SK-N-SH treated with all-trans-retinoic acid at 6 μM for 48 hours (cell line): ENCODE measurements around the gene PTGES.

Experiments
- ATAC-seq: fragments of 200-7000 bp; cut with Tn5 transposase; 3 replicates; pipeline ENCODE4 v1.9.1; 2020; ENCODE audit warnings: mild to moderate bottlenecking, moderate library complexity
- CSDC2 ChIP-seq: fragments of 250-450 bp; sonication (Bioruptor Pico); IDR thresholded peaks from 2 replicates; pipeline ENCODE4 v1.5.0; 2020; ENCODE audit warnings: mild to moderate bottlenecking, moderate library complexity
- CSRNP3 ChIP-seq: fragments of 250-450 bp; sonication (Bioruptor Pico); IDR thresholded peaks from 2 replicates; pipeline ENCODE4 v1.5.1; 2021; ENCODE audit warnings: mild to moderate bottlenecking, moderate library complexity
- ESRRG ChIP-seq: fragments of 250-450 bp; sonication (Bioruptor Pico); IDR thresholded peaks from 2 replicates; pipeline ENCODE4 v1.6.1; 2021; ENCODE audit warnings: mild to moderate bottlenecking
- GLIS3 ChIP-seq: fragments of 250-450 bp; sonication (Bioruptor Pico); IDR thresholded peaks from 2 replicates; pipeline ENCODE4 v1.5.0; 2020; ENCODE audit warnings: mild to moderate bottlenecking, moderate library complexity
- OSR1 ChIP-seq: fragments of 250-450 bp; sonication (Bioruptor Pico); IDR thresholded peaks from 2 replicates; pipeline ENCODE4 v1.8.0; 2022; ENCODE audit warnings: moderate library complexity, mild to moderate bottlenecking, inconsistent platforms
- PPARA ChIP-seq: fragments of 250-450 bp; sonication (Bioruptor Pico); IDR thresholded peaks from 2 replicates; pipeline ENCODE4 v1.5.0; 2020; ENCODE audit warnings: mild to moderate bottlenecking, borderline replicate concordance
- RARB ChIP-seq: fragments of 250-450 bp; sonication (Bioruptor Pico); IDR thresholded peaks from 2 replicates; pipeline ENCODE4 v1.8.0; 2021; ENCODE audit warnings: mild to moderate bottlenecking, moderate library complexity
- SNAI2 ChIP-seq: fragments of 250-450 bp; sonication (Bioruptor Pico); IDR thresholded peaks from 2 replicates; pipeline ENCODE4 v1.5.0; 2020; ENCODE audit warnings: mild to moderate bottlenecking, moderate library complexity
- TCF4 ChIP-seq: fragments of 250-450 bp; sonication (Bioruptor Pico); IDR thresholded peaks from 2 replicates; pipeline ENCODE4 v1.8.0; 2021; ENCODE audit warnings: mild to moderate bottlenecking, moderate library complexity, borderline replicate concordance
- TOX ChIP-seq: fragments of 250-450 bp; sonication (Bioruptor Pico); IDR thresholded peaks from 2 replicates; pipeline ENCODE4 v1.8.0; 2021; ENCODE audit warnings: mild to moderate bottlenecking, moderate library complexity, borderline replicate concordance
- ZC3H10 ChIP-seq: fragments of 250-450 bp; sonication (Bioruptor Pico); IDR thresholded peaks from 2 replicates; pipeline ENCODE4 v1.5.1; 2021; ENCODE audit warnings: mild to moderate bottlenecking, moderate library complexity
- ZFP3 ChIP-seq: fragments of 250-450 bp; sonication (Bioruptor Pico); IDR thresholded peaks from 2 replicates; pipeline ENCODE4 v1.5.0; 2020; ENCODE audit warnings: mild to moderate bottlenecking, moderate library complexity
- ZNF565 ChIP-seq: fragments of 450-650 bp; formaldehyde crosslinking; conservative IDR thresholded peaks from 2 replicates; pipeline ENCODE4 v1.5.0; 2020; ENCODE audit warnings: low read depth, mild to moderate bottlenecking, moderate library complexity
- ZNF70 ChIP-seq: fragments of 450-650 bp; formaldehyde crosslinking; IDR thresholded peaks from 2 replicates; pipeline ENCODE4 v1.5.0; 2020; ENCODE audit warnings: mild to moderate bottlenecking, moderate library complexity
- TF ChIP-seq, protein P1 (sequence below): fragments of 250-450 bp; sonication (Bioruptor Pico); IDR thresholded peaks from 2 replicates; pipeline ENCODE4 v1.5.0; 2020; ENCODE audit warnings: mild to moderate bottlenecking, moderate library complexity
- TF ChIP-seq, protein P2 (sequence below): fragments of 250-450 bp; sonication (Bioruptor Pico); IDR thresholded peaks from 2 replicates; pipeline ENCODE4 v1.5.1; 2020; ENCODE audit warnings: low read depth, mild to moderate bottlenecking, moderate library complexity
- TF ChIP-seq, protein P3 (sequence below): fragments of 250-450 bp; sonication (Bioruptor Pico); IDR thresholded peaks from 2 replicates; pipeline ENCODE4 v1.8.0; 2020; ENCODE audit warnings: mild to moderate bottlenecking, moderate library complexity, borderline replicate concordance
- TF ChIP-seq, protein P4 (sequence below): fragments of 250-450 bp; sonication (Bioruptor Pico); IDR thresholded peaks from 2 replicates; pipeline ENCODE4 v1.8.0; 2021; ENCODE audit warnings: low read depth, mild to moderate bottlenecking, moderate library complexity, borderline replicate concordance

PTGES gene

GRCh38 chr9:129759319-129759718 lies 6.5 kb upstream of the PTGES start (continued):
- TF ChIP-seq, protein P1, sequence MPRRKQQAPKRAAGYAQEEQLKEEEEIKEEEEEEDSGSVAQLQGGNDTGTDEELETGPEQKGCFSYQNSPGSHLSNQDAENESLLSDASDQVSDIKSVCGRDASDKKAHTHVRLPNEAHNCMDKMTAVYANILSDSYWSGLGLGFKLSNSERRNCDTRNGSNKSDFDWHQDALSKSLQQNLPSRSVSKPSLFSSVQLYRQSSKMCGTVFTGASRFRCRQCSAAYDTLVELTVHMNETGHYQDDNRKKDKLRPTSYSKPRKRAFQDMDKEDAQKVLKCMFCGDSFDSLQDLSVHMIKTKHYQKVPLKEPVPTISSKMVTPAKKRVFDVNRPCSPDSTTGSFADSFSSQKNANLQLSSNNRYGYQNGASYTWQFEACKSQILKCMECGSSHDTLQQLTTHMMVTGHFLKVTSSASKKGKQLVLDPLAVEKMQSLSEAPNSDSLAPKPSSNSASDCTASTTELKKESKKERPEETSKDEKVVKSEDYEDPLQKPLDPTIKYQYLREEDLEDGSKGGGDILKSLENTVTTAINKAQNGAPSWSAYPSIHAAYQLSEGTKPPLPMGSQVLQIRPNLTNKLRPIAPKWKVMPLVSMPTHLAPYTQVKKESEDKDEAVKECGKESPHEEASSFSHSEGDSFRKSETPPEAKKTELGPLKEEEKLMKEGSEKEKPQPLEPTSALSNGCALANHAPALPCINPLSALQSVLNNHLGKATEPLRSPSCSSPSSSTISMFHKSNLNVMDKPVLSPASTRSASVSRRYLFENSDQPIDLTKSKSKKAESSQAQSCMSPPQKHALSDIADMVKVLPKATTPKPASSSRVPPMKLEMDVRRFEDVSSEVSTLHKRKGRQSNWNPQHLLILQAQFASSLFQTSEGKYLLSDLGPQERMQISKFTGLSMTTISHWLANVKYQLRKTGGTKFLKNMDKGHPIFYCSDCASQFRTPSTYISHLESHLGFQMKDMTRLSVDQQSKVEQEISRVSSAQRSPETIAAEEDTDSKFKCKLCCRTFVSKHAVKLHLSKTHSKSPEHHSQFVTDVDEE (CRISPR knock-in tag): no peak

GRCh38 chr9:129757045-129757444 lies 4.2 kb upstream of the PTGES start:
- TF ChIP-seq CSDC2 (no peak), CSRNP3 (CRISPR knock-in tag) (no peak)
- TF ChIP-seq, all 23 proteins: peak for 0

DNA sequence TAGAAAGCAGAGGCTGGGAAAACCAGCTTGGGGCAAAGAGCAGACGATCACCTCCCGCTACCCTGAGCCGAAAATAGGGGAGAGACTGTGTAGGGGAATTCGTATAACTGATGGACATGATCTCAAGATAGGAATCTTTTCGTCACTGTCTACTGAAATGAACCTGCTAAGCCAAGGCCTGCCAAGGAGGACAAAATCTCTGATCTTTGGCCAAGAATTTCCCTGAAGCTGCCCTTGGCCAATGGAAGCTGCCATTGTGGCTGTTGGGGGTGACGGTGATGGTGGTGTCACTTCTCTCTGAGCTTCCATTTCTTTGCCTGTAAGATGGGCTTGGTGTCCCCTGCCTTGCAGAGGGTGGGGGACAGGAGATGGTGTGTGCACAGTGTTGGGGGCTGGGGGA lies 3.3 kb upstream of the PTGES start:
- no peak for ATAC-seq
- no peak for TF ChIP-seq PPARA
- no peak for TF ChIP-seq TCF4 (CRISPR knock-in tag)
- TF ChIP-seq TOX (CRISPR knock-in tag): no peak
- no peak for TF ChIP-seq ESRRG (CRISPR knock-in tag)

More at GRCh38 chr9:129757045-129757444, 4.2 kb upstream of the PTGES start:
- no peak for ATAC-seq

GRCh38 chr9:129755151-129755550 lies 2.3 kb upstream of the PTGES start:
- TF ChIP-seq, protein P2, sequence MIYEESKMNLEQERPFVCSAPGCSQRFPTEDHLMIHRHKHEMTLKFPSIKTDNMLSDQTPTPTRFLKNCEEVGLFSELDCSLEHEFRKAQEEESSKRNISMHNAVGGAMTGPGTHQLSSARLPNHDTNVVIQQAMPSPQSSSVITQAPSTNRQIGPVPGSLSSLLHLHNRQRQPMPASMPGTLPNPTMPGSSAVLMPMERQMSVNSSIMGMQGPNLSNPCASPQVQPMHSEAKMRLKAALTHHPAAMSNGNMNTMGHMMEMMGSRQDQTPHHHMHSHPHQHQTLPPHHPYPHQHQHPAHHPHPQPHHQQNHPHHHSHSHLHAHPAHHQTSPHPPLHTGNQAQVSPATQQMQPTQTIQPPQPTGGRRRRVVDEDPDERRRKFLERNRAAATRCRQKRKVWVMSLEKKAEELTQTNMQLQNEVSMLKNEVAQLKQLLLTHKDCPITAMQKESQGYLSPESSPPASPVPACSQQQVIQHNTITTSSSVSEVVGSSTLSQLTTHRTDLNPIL (CRISPR knock-in tag): no peak
- TF ChIP-seq GLIS3 (CRISPR knock-in tag) (no peak), ZC3H10 (CRISPR knock-in tag) (no peak), ZNF565 (CRISPR knock-in tag) (no peak), OSR1 (CRISPR knock-in tag) (no peak), RARB (CRISPR knock-in tag) (no peak)
- TF ChIP-seq, protein P1 (CRISPR knock-in tag): no peak
- ATAC-seq: no peak

DNA sequence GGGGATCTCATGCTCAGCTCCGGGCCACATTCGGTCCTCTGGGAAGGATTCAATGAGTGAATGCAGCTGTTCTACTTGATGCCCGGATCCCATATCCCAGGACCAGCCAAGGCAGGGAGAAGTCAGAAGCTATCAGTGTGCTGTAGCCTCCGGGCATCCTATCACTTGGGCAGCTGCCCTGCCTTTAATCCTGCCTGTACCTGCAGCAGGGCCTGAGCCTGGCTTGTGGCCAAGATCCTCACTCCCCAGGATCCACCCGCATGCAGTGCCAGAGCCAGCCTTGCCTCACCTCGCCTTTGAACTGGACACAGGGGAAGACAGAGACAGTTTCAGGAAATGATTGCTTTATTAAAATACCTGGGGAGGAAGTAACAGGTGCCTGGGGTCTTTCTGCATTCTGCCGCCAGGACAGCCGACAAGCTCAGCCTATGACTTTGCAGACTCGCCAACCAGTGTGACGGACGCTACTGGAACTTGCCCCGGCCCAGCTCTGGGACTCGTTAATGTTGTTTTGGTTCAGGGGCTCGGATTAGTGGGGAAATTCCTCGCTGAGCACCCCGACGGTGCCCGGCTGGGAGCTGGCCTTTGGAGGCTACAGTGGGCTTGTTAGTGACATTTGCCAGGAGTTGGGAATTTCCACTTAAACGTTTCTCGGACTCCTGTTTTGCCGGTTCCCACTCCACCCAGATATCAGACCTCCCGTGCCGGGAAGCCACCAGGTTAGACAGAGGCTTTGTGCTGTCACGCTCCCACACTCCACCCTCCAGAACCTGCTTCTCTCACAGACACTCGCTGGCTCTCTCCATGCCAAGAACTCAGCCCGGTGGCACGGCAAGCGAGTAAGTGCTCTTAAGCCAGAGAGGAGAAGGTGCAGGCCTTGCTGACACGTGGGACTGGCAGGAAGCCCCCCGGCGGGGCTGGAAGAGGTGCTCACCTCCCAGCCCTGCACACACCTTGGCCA lies 721 bp downstream of the PTGES start:
- ATAC-seq: peak; percentile 36
- no peak for TF ChIP-seq SNAI2
- TF ChIP-seq, protein P1 (CRISPR knock-in tag): no peak
- TF ChIP-seq, protein P3, sequence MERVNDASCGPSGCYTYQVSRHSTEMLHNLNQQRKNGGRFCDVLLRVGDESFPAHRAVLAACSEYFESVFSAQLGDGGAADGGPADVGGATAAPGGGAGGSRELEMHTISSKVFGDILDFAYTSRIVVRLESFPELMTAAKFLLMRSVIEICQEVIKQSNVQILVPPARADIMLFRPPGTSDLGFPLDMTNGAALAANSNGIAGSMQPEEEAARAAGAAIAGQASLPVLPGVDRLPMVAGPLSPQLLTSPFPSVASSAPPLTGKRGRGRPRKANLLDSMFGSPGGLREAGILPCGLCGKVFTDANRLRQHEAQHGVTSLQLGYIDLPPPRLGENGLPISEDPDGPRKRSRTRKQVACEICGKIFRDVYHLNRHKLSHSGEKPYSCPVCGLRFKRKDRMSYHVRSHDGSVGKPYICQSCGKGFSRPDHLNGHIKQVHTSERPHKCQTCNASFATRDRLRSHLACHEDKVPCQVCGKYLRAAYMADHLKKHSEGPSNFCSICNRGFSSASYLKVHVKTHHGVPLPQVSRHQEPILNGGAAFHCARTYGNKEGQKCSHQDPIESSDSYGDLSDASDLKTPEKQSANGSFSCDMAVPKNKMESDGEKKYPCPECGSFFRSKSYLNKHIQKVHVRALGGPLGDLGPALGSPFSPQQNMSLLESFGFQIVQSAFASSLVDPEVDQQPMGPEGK (CRISPR knock-in tag): no peak
- TF ChIP-seq ZFP3: no peak
- no peak for TF ChIP-seq ZNF565 (CRISPR knock-in tag)
- TF ChIP-seq, protein P4, sequence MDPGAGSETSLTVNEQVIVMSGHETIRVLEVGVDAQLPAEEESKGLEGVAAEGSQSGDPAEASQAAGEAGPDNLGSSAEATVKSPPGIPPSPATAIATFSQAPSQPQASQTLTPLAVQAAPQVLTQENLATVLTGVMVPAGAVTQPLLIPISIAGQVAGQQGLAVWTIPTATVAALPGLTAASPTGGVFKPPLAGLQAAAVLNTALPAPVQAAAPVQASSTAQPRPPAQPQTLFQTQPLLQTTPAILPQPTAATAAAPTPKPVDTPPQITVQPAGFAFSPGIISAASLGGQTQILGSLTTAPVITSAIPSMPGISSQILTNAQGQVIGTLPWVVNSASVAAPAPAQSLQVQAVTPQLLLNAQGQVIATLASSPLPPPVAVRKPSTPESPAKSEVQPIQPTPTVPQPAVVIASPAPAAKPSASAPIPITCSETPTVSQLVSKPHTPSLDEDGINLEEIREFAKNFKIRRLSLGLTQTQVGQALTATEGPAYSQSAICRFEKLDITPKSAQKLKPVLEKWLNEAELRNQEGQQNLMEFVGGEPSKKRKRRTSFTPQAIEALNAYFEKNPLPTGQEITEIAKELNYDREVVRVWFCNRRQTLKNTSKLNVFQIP: no peak
- no peak for TF ChIP-seq RARB (CRISPR knock-in tag)
- no peak for TF ChIP-seq ZNF70 (CRISPR knock-in tag)
- TF ChIP-seq OSR1 (CRISPR knock-in tag): no peak
